Mammary epithelial cell (primary cell): ENCODE results near the gene GOLT1A.

Experiments
- CTCF ChIP-seq, 2 donors: IDR thresholded peaks in 1 of 2; conservative IDR thresholded peaks in 1 of 2; 2 replicates each; pipeline ENCODE4 v1.5.1; 2011 to 2012; ENCODE audit warnings: inconsistent platforms in 2 of 2, low read length in 2 of 2, mild to moderate bottlenecking in 2 of 2, control low read depth in 1 of 2, low read depth in 1 of 2; ENCODE audit not compliant: insufficient read depth in 1 of 2; ENCODE audit errors: extremely low read depth in 1 of 2
- EZH2 ChIP-seq: IDR thresholded peaks from 2 replicates; pipeline ENCODE4 v1.6.1; 2012; ENCODE audit warnings: low read length, inconsistent platforms, borderline replicate concordance

- no peak for TF ChIP-seq CTCF (conservative IDR thresholded peaks at IDR 0.05 in 1 of 2, IDR thresholded peaks at IDR 0.05 in 1 of 2; ENCODE audit: extremely low read depth in 1 of 2, insufficient read depth in 1 of 2, low read depth in 1 of 2, low read length in 2 of 2)
- no peak for TF ChIP-seq EZH2
These were observed 3.3 kb upstream of the GOLT1A start for GRCh38 chr1:204216880-204217647.
